Measurements from ENCODE around the gene CTDSP2.
"Not testable (repeated sequence)": the region's sequence is repeated elsewhere in the genome, so short reads cannot be mapped to it uniquely, and the experiment has no call there.

The CTDSP2 gene

DNA sequence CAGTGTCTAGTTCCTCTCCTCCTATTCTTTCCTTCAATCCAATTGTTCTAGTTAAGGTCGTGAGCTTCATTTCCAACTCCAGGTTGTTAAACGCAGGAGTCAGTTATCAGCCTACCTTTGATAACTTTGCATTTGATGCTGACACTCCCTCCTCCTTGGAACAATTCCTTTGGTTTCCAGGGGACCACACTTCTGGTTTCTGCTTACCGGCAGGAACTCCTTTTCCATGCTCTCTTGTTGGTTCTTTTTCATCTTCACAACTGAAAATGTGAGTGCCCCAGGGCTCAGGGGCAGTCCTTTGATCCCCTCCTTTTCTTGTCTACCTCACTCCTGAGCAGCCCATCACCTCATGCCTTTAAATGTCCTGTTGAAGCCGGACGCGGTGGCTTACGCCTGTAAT lies 69.2 kb downstream of the CTDSP2 start:
- no peak for DNase-seq

DNA sequence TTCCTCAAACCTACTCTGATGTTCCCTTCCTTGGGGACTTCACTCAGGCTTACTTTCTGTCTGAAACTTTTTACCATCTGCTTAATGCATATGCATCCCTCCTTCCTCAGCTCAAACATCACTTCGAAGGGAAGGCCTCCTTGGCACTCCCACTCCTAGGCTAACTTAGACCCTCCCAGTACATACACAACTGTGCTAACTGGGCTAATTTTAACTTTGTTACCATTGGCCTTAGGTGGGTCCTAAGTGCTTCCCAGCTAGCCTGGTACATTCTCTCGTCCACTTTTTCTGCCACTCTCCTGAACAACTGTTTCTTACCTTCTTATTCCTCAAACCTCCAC lies 70.3 kb downstream of the CTDSP2 start:
- DNase-seq: no peak

DNA sequence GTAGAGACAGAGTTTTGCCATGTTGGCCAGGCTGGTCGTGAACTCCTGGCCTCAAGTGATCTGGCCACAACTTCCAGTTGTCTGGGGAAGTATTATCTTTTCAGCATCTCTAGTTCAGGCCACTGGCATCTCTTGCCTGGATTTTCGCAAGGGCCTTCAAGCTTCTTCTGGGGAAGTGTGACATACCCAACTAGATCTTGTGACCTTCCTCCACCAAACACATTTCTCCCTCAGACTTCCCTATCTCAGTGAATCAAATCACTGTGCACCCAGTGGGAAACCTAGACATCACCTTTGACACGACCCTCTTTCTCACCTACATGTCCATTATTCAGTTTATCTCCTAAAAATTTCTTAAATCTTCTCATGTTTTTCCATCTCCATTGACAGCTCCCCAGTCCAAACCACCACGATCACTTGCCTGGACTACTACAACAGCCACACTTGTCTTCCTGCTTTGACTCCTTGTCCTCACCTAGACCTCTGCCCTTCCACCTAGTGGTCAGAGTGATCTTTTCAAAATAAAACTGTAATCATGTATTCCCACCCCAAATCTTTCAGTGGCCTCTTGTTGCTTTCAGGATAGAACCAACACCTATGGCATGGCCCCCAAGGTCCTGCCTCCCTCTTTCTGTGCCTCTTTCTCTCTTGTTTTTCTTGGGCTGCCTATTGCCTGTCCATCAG lies 70.8 kb downstream of the CTDSP2 start:
- no peak for DNase-seq

DNA sequence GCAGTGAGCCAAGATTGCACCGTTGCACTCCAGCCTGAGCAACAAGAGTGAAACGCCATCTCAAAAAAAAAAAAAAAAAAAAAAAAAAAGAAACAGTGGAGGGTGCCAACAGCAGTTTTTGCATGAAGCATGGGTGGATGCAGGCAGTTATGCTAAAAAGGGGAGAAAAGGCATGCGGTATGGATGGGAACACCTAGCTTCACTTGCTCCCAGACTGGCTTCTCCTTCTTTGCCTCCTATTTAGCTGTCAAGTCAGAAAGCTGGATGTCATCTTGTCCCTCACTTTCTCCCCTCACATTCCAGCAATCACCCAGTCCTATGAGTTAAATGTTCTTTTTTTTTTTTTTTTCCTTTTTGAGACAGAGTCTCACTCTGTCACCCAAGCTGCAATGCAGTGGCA lies 71.5 kb downstream of the CTDSP2 start:
- no peak for DNase-seq

GRCh38 chr12:57774634-57775033 lies 71.9 kb downstream of the CTDSP2 start:
- not testable (repeated sequence) for DNase-seq

GRCh38 chr12:57772429-57773322 lies 73.9 kb downstream of the CTDSP2 start, which contains the start of gene EEF1AKMT3:
Gene EEF1AKMT3 (plus strand): TSS chr12:57772614. CDS start chr12:57772725, 111 bp downstream.
- DNase-seq: peak; percentile 31

DNA sequence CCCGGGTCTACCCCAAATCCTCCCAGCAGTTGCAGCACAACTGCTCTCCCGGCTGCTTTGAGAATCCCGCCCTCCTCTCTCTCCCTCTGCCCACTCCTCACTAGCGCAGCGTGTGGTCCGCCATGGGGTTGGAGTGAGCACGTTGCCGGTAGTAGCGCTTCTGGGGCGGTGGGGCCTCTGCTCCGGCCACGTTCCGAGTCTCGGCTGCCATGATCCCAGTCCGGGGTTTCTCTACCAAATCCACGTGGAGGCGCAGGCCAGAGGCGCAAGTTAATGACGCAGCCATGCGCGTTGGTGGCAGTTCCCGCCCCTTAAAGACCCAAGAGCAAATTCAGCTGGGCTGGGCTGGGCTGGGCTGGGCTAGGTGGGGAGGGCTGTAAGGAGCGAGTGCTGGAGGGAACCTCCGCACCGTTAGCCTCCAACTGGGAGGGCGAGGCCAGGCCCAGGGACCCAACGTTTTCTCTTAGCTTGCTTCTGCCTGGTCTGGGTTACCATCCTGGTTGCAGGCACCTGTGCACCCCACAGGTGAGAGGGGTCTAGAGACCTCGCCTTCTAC lies 74.6 kb downstream of the CTDSP2 start, which contains the start of gene METTL1:
Gene METTL1 (minus strand): TSS at position 233 of the 556 bp plus-strand sequence. CDS start 22 bp downstream, at position 211.
- DNase-seq: peak; percentile 94

DNA sequence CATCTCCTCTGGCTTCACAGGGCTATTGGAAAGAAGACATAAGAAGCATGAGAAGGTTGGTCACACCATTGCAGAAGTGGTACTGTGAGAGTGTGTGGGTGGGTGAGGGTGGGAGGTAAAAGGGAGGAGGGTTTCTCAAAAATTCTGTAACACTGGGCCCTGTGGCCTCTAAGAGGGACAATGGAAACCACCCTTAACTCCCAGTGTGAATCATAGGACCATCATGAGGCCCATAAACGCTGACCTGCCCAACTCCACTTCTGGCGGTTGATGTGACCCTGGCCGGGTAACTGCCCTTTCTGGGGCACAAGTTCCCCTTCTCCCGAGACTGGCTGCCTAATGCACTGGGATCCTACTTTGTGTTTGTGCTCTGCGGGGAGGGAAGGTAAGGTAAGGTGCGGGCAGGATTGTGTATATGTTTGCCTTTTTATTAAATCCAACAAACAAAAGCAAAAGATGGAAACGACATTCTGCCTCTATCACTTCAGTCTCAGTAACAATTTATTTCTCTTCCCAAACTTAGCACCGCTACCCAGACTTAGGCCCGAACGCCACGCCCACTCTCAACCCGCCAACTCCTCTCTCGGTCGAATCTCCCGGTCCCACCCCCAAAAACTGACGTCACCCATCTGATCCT lies 75.2 kb downstream of the CTDSP2 start:
- peak; percentile 75 for DNase-seq

DNA sequence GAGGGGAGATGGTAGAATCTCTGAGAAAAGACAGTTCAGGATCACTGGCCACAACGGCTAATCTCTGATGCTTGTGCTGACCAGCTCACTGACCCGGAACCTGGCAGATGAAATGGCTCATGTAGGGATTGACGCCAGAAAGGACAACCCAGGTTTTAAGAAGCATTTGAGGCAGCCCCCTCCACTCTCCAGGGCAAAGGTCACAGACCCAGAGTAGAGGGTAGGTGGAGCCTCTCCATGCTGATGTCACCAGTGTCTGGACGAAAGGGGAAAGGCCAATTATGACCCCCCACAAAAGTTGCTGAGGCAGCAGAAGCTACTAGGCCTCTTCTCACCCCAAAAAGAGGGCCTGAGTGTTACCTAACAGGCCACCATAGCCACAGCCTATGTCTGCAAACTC lies 75.8 kb downstream of the CTDSP2 start:
- no peak for DNase-seq
